ENCODE measurements around the gene KAZN. TPM values are rescaled to one million over a fixed set of nuclear protein-coding genes. Genes with fewer than 3 reads are reported as not detected.

KAZN gene
- total and polyA plus RNA-seq, 2 of the 8 experiments (the other 6 are each of a cell fraction or from before 2014, with no cell fraction given) = 3.7 to 11.8 TPM

DNA sequence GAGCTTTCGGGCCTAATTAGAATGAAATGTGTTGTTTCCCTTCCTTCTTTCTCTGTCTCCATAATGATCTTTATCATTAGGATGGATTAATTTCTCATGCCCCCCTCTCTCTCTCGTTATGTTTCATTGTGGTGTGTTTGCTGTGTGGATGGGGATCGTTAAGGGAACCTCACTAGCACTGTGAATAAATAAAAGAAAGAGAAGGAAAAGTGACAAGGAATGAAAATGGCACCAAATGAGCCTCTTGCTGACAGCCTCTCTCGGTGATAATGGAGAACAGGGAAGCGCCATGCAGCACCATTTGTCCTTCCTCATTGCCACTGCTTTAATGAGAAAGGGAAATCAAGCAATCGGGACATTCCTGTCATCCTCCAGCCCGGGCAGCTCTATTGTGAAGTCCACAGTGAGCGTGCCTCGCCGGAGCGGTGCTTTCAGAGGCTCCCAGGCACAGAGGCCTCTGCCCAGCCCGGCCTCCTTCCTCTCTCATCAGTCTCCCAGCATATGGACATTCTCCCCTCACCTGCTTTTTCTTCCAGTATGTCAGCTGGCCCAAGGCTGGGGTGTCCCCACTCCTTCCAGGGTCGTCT is 289.4 kb downstream of the KAZN start:
- ChIA-PET POLR2A (ENCODE audit: partially characterized antibody) (no interaction called here), CTCF (ENCODE audit: partially characterized antibody) (interaction anchor here (0.8 to 2.7 kb wide), 7 partner anchors 8 to 150 kb away, joined by 3 to 7 read pairs (median 3); no protein-coding TSS in a partner anchor)
- H4K8ac ChIP-seq (ENCODE audit: extremely low read depth, insufficient read depth, low read length) = no peak overlapping the region
- H3K23me2 ChIP-seq (ENCODE audit: low read depth, low read length) = no peaks in the 10 kb centered on the region
- 78% methylated on average over 13 of the region's 13 CpGs; no CpG with 5 or more reads in 1 of the 2 experiments for WGBS, 2 experiments (ENCODE audit: extremely low coverage in 1 of 2, insufficient coverage in 1 of 2, insufficient read length in 1 of 2, insufficient replicate concordance in 2 of 2, low coverage in 1 of 2, low lambda C conversion rate in 2 of 2, missing lambda C conversion rate in 1 of 2)
- H2BK120ac ChIP-seq (replicated peaks; ENCODE audit: low read depth, low read length) = no peak overlapping the region
- no peak overlapping the region for H3K9ac ChIP-seq (replicated peaks in 1 of 4; ENCODE audit: extremely low read depth in 1 of 4, low read depth in 3 of 4, low read length in 3 of 4)
- H3K23ac ChIP-seq (ENCODE audit: insufficient read length) = no peak overlapping the region
- no peak overlapping the region for H4K91ac ChIP-seq (replicated peaks; ENCODE audit: insufficient read length, low read length)
- no peak overlapping the region for H2BK5ac ChIP-seq (ENCODE audit: low read depth, low read length)
- H2AK5ac ChIP-seq (ENCODE audit: low read depth, low read length) = no peak overlapping the region
- H3K56ac ChIP-seq (replicated peaks; ENCODE audit: insufficient read length, low read depth, low read length) = no peak overlapping the region
- no peaks in the 10 kb centered on the region for H3K27me3 ChIP-seq (replicated peaks in 1 of 4; ENCODE audit: control insufficient read depth in 3 of 4, extremely low read depth in 1 of 4, insufficient read depth in 3 of 4, low read length in 3 of 4)
- H3K18ac ChIP-seq (ENCODE audit: extremely low read depth, low read length) = no peak overlapping the region
- H2BK15ac ChIP-seq (ENCODE audit: low read length) = no peak overlapping the region
- H3K9me3 ChIP-seq (ENCODE audit: insufficient read depth in 2 of 2, low read depth in 1 of 2, low read length in 1 of 2) = no peaks in the 10 kb centered on the region
- H3K4me3 ChIP-seq (ENCODE audit: extremely low read depth in 1 of 4, insufficient read depth in 2 of 4, low read depth in 3 of 4, low read length in 4 of 4) = no peak overlapping the region
- H3K4me2 ChIP-seq (ENCODE audit: insufficient read depth in 1 of 2, low read depth in 2 of 2, low read length in 2 of 2) = no peak overlapping the region
- DNase-seq (ENCODE audit: low read depth in 1 of 2, low spot score in 2 of 2) = no peak
- no peak overlapping the region for H3K14ac ChIP-seq (ENCODE audit: insufficient read length)
- H4K5ac ChIP-seq (ENCODE audit: insufficient read length, low read depth, low read length) = no peak overlapping the region
- no peak overlapping the region for H2AFZ ChIP-seq (ENCODE audit: low read length)
- no peaks in the 10 kb centered on the region for H4K20me1 ChIP-seq (replicated peaks in 1 of 2; ENCODE audit: control insufficient read depth in 1 of 2, insufficient read depth in 2 of 2, low read length in 2 of 2)
- no peak overlapping the region for H3K4ac ChIP-seq (replicated peaks; ENCODE audit: insufficient read length, low read depth, low read length)
- no peaks in the 10 kb centered on the region for H3K79me1 ChIP-seq (ENCODE audit: low read depth, low read length)
- TF ChIP-seq YY1 (IDR thresholded peaks at IDR 0.05; ENCODE audit: low read depth, low read length) = no peak
- H2BK20ac ChIP-seq (ENCODE audit: low read length) = no peak overlapping the region
- no peaks in the 10 kb centered on the region for H3K79me2 ChIP-seq (ENCODE audit: control insufficient read depth in 1 of 2, insufficient read depth in 2 of 2, low read length in 2 of 2)
- H3K27ac ChIP-seq (ENCODE audit: low read depth, low read length) = no peak overlapping the region
- no peak overlapping the region for H2BK12ac ChIP-seq (ENCODE audit: low read depth, low read length)
- H3K36me3 ChIP-seq (ENCODE audit: control insufficient read depth in 2 of 4, insufficient read depth in 4 of 4, low read length in 3 of 4) = no peaks in the 10 kb centered on the region
- no peak for FAIRE-seq
- H3K4me1 ChIP-seq (replicated peaks in 1 of 4; ENCODE audit: control insufficient read depth in 3 of 4, insufficient read depth in 4 of 4, low read length in 3 of 4) = no peaks in the 10 kb centered on the region
